ENCODE data around the gene GPC6. TPM values are rescaled to one million over a fixed set of nuclear protein-coding genes. Genes with fewer than 3 reads are reported as not detected.

The GPC6 gene
- total and polyA plus RNA-seq, 2 donors (not counting 3 experiments of a cell fraction or from before 2014, with no cell fraction given), result 0.01 TPM; not detected in 1

GRCh38 chr13:93305886-93306285 is 79.3 kb downstream of the GPC6 start:
- no peak overlapping the region for H3K4me2 ChIP-seq (ENCODE audit: insufficient read depth, low read length)
- no peaks in the 10 kb centered on the region for H4K20me1 ChIP-seq (replicated peaks; ENCODE audit: control insufficient read depth, extremely low read depth, insufficient read depth, low read length)
- intact Hi-C loops (cut with micrococcal nuclease), result no loop called here
- H3K27me3 ChIP-seq (ENCODE audit: control insufficient read depth in 2 of 2, insufficient read depth in 2 of 2, low read length in 2 of 2), result no peaks in the 10 kb centered on the region
- no peaks in the 10 kb centered on the region for H3K4me1 ChIP-seq (ENCODE audit: control insufficient read depth, extremely low read depth, insufficient read depth, low read length)
- H3K9me1 ChIP-seq (replicated peaks; ENCODE audit: control insufficient read depth, extremely low read depth, insufficient read depth, low read length), result no peaks in the 10 kb centered on the region
- TF ChIP-seq JUN (IDR thresholded peaks at IDR 0.05; ENCODE audit: borderline replicate concordance, insufficient read depth, insufficient read length, low read depth) (no peak), POLR2AphosphoS5 (IDR thresholded peaks at IDR 0.05; ENCODE audit: insufficient read depth, low read depth, low read length) (no peak), GATA2 (IDR thresholded peaks at IDR 0.05; ENCODE audit: insufficient read depth, insufficient read length, low read depth, low read length) (no peak), EZH2 (IDR thresholded peaks at IDR 0.05; ENCODE audit: borderline replicate concordance, low read depth, low read length, severe bottlenecking) (no peak), MYC (IDR thresholded peaks at IDR 0.05; ENCODE audit: low read depth, low read length) (no peak), MAX (IDR thresholded peaks at IDR 0.05; ENCODE audit: insufficient read depth, insufficient read length) (no peak), FOS (IDR thresholded peaks at IDR 0.05; ENCODE audit: borderline replicate concordance, insufficient read depth, low read length) (no peak)
- no peak overlapping the region for H2AFZ ChIP-seq (ENCODE audit: low read depth, low read length)
- no peaks in the 10 kb centered on the region for H3K79me2 ChIP-seq (ENCODE audit: control insufficient read depth, insufficient read depth, low read length)
- DNase-seq (ENCODE audit: low read depth, low spot score) (no peak), FAIRE-seq (no peak)
- no peak overlapping the region for H3K9ac ChIP-seq (replicated peaks; ENCODE audit: extremely low read depth, insufficient read depth, low read length)
- no peak overlapping the region for H3K4me3 ChIP-seq (replicated peaks in 1 of 3; ENCODE audit: insufficient read depth in 1 of 3, low read depth in 1 of 3, low read length in 3 of 3)
- CTCF ChIA-PET, result no interaction called here
- POLR2A ChIA-PET, result no interaction called here
- dilution Hi-C loops (cut with MboI; ENCODE audit: extremely low pct_ligation_motif_present, low sequenced_read_pairs), result no loop called here
- no peaks in the 10 kb centered on the region for H3K36me3 ChIP-seq (ENCODE audit: control insufficient read depth in 2 of 2, extremely low read depth in 1 of 2, insufficient read depth in 2 of 2, low read length in 2 of 2)
- no peak overlapping the region for H3K27ac ChIP-seq (ENCODE audit: insufficient read depth, low read depth, low read length)
- BruUV-seq (replicated peaks), result no TSS peak
- H3K9me3 ChIP-seq (replicated peaks; ENCODE audit: control insufficient read depth, insufficient read depth, low read length), result no peaks in the 10 kb centered on the region

- H2AFZ ChIP-seq (ENCODE audit: low read depth, low read length), result no peak overlapping the region
- ChIA-PET POLR2A (no interaction called here), CTCF (no interaction called here)
- no peak for TF ChIP-seq POLR2A (IDR thresholded peaks at IDR 0.05; ENCODE audit: low read depth, low read length)
- TF ChIP-seq JUN (IDR thresholded peaks at IDR 0.05; ENCODE audit: borderline replicate concordance, insufficient read depth, insufficient read length, low read depth), result no peak
- no peak for TF ChIP-seq CTCF (IDR thresholded peaks at IDR 0.05; ENCODE audit: extremely low read depth in 1 of 2, insufficient read depth in 1 of 2, low read depth in 1 of 2, low read length in 2 of 2)
- TF ChIP-seq FOS (IDR thresholded peaks at IDR 0.05; ENCODE audit: borderline replicate concordance, insufficient read depth, low read length), result no peak
- no peak for TF ChIP-seq EZH2 (IDR thresholded peaks at IDR 0.05; ENCODE audit: borderline replicate concordance, low read depth, low read length, severe bottlenecking)
- no peak for TF ChIP-seq MAX (IDR thresholded peaks at IDR 0.05; ENCODE audit: insufficient read depth, insufficient read length)
- TF ChIP-seq POLR2AphosphoS5 (IDR thresholded peaks at IDR 0.05; ENCODE audit: insufficient read depth, low read depth, low read length), result no peak
- no peak for TF ChIP-seq GATA2 (IDR thresholded peaks at IDR 0.05; ENCODE audit: insufficient read depth, insufficient read length, low read depth, low read length)
- no peak for TF ChIP-seq MYC (IDR thresholded peaks at IDR 0.05; ENCODE audit: low read depth, low read length)
- FAIRE-seq (no peak), DNase-seq (ENCODE audit: low read depth, low spot score) (no peak)
- H3K27me3 ChIP-seq (ENCODE audit: control insufficient read depth in 2 of 2, insufficient read depth in 2 of 2, low read length in 2 of 2), result no peaks in the 10 kb centered on the region
- H4K20me1 ChIP-seq (replicated peaks; ENCODE audit: control insufficient read depth, extremely low read depth, insufficient read depth, low read length), result no peaks in the 10 kb centered on the region
- H3K9me3 ChIP-seq (replicated peaks; ENCODE audit: control insufficient read depth, insufficient read depth, low read length), result no peaks in the 10 kb centered on the region
- dilution Hi-C loops (cut with MboI; ENCODE audit: extremely low pct_ligation_motif_present, low sequenced_read_pairs) (no loop called here), intact Hi-C loops (cut with micrococcal nuclease) (no loop called here)
- H3K9me1 ChIP-seq (replicated peaks; ENCODE audit: control insufficient read depth, extremely low read depth, insufficient read depth, low read length), result no peaks in the 10 kb centered on the region
- H3K4me2 ChIP-seq (ENCODE audit: insufficient read depth, low read length), result no peak overlapping the region
- no peak overlapping the region for H3K27ac ChIP-seq (ENCODE audit: insufficient read depth, low read depth, low read length)
- no peak overlapping the region for H3K4me3 ChIP-seq (replicated peaks in 1 of 3; ENCODE audit: insufficient read depth in 1 of 3, low read depth in 1 of 3, low read length in 3 of 3)
- no peaks in the 10 kb centered on the region for H3K4me1 ChIP-seq (ENCODE audit: control insufficient read depth, extremely low read depth, insufficient read depth, low read length)
- no peak overlapping the region for H3K9ac ChIP-seq (replicated peaks; ENCODE audit: extremely low read depth, insufficient read depth, low read length)
- no TSS peak for BruUV-seq (replicated peaks)
- no peaks in the 10 kb centered on the region for H3K79me2 ChIP-seq (ENCODE audit: control insufficient read depth, insufficient read depth, low read length)
- H3K36me3 ChIP-seq (ENCODE audit: control insufficient read depth in 2 of 2, extremely low read depth in 1 of 2, insufficient read depth in 2 of 2, low read length in 2 of 2), result no peaks in the 10 kb centered on the region
Observed at GRCh38 chr13:93307136-93307535, 80.5 kb downstream of the GPC6 start.

Data from endothelial cell of umbilical vein (primary cell).